Natural killer cell (primary cell): ENCODE measurements around the gene SHB. TPM values are rescaled to one million over a fixed set of nuclear protein-coding genes. Genes with fewer than 3 reads are reported as not detected.

Experiments used
- ATAC-seq, 3 donors: fragments of 150-1000 bp in 2 of 3; fragments of 200-7000 bp in 1 of 3; cut with Tn5 transposase; 1 replicate in 1 of 3; 2 replicates in 2 of 3; pipeline ENCODE4 v1.10.0; 2021; ENCODE audit warnings: mild to moderate bottlenecking in 2 of 3, moderate library complexity in 2 of 3
- DNase-seq, 2 donors: peaks; one replicate each; pipeline versions ENCODE4 v3.0.0 to v3.0.0-alpha.2; 2013 to 2021; ENCODE audit warnings: mixed read lengths in 1 of 2
- H3K27ac ChIP-seq: one replicate; pipeline ENCODE4 v1.5.1; 2013; ENCODE audit warnings: mild to moderate bottlenecking, low read length
- H3K27me3 ChIP-seq: one replicate; pipeline ENCODE4 v1.6.1; 2013; ENCODE audit warnings: low read length; ENCODE audit not compliant: control insufficient read depth, insufficient read depth
- H3K36me3 ChIP-seq: one replicate; pipeline ENCODE4 v1.6.1; 2013; ENCODE audit warnings: low read length; ENCODE audit not compliant: control insufficient read depth, insufficient read depth
- H3K4me1 ChIP-seq: one replicate; pipeline ENCODE4 v1.6.1; 2013; ENCODE audit warnings: low read length; ENCODE audit not compliant: control insufficient read depth, insufficient read depth
- H3K4me3 ChIP-seq: one replicate; pipeline ENCODE4 v1.5.1; 2013; ENCODE audit warnings: low read length
- H3K9me3 ChIP-seq: one replicate; pipeline ENCODE4 v1.6.1; 2013; ENCODE audit warnings: low read length; ENCODE audit not compliant: control insufficient read depth, insufficient read depth
- H3K27ac Mint-ChIP-seq, 2 donors: one replicate each; pipeline ENCODE4 v1.8.0; 2022; ENCODE audit warnings: mild to moderate bottlenecking in 2 of 2, mixed read lengths in 2 of 2, moderate library complexity in 1 of 2
- H3K27me3 Mint-ChIP-seq, 2 donors: one replicate each; pipeline ENCODE4 v1.8.0; 2022; ENCODE audit warnings: low read depth in 2 of 2, mixed read lengths in 2 of 2
- H3K36me3 Mint-ChIP-seq: one replicate; pipeline ENCODE4 v1.8.0; 2022; ENCODE audit warnings: mixed read lengths
- H3K4me1 Mint-ChIP-seq, 2 donors: one replicate each; pipeline ENCODE4 v1.8.0; 2022; ENCODE audit warnings: mixed read lengths in 2 of 2
- H3K4me3 Mint-ChIP-seq: one replicate; pipeline ENCODE4 v1.8.0; 2022; ENCODE audit warnings: mild to moderate bottlenecking, moderate library complexity, mixed read lengths
- H3K9me3 Mint-ChIP-seq, 2 donors: one replicate each; pipeline ENCODE4 v1.8.0; 2022; ENCODE audit warnings: mixed read lengths in 2 of 2
- CTCF ChIP-seq: fragments of 200-600 bp; IDR thresholded peaks from one replicate; pipeline ENCODE4 v1.8.0; 2022; ENCODE audit warnings: antibody characterized with exemption
- WGBS: methylation state at CpG from one replicate; pipeline ENCODE4 v1.1.7; 2013; ENCODE audit warnings: missing lambda C conversion rate; ENCODE audit not compliant: insufficient coverage; 5-methylcytosine and 5-hydroxymethylcytosine counted together
- intact Hi-C: fragments of 100-400 bp; cut with micrococcal nuclease; formaldehyde crosslinking; loops from one replicate; pipeline ENCODE4 v1.14.2; 2022
- total RNA-seq, 4 donors: library from RNA; stranded (reverse); fragments of 120-200 nt in 1 of 4; gene quantifications; one replicate each; pipeline versions ENCODE4 v1.2.3 to v1.2.4, GENCODE V29; 2013 to 2022

The SHB gene
- total RNA-seq, 3 donors from 2014 or later (not counting 1 experiment from before 2014, with no cell fraction given), result 2.7 to 7.1 (median 2.9) TPM

GRCh38 chr9:37905776-37906175 lies 163.3 kb downstream of the SHB start:
- Mint-ChIP-seq H3K4me1 (peaks cover 17 to 30% of the 10 kb centered on the region in 2 donors), H3K27ac (no peak overlapping the region), H3K27me3 (no peaks in the 10 kb centered on the region), H3K9me3 (no peaks in the 10 kb centered on the region), H3K36me3 (no peaks in the 10 kb centered on the region), H3K4me3 (peak overlapping the region; percentile 38)
- Histone ChIP-seq H3K27me3 (no peaks in the 10 kb centered on the region), H3K27ac (no peak overlapping the region), H3K36me3 (no peaks in the 10 kb centered on the region), H3K4me1 (peaks cover 17% of the 10 kb centered on the region), H3K9me3 (no peaks in the 10 kb centered on the region), H3K4me3 (no peak overlapping the region)
- TF ChIP-seq CTCF, result no peak
- no peak for DNase-seq
- WGBS, result 97% methylated on average over 4 of the region's 4 CpGs
- no peak for ATAC-seq
- intact Hi-C loops, result loop anchor here (2.0 kb wide), 1 partner anchor 457 kb away; no protein-coding TSS in a partner anchor

GRCh38 chr9:37905131-37905505 lies 163.9 kb downstream of the SHB start:
- H3K36me3 Mint-ChIP-seq, result no peaks in the 10 kb centered on the region
- H3K9me3 Mint-ChIP-seq, result no peaks in the 10 kb centered on the region
- H3K4me3 Mint-ChIP-seq, result peak overlapping the region; percentile 42
- H3K36me3 ChIP-seq, result no peaks in the 10 kb centered on the region
- WGBS, result 93% methylated on average over 10 of the region's 10 CpGs
- no peak for DNase-seq
- TF ChIP-seq CTCF, result no peak
- ATAC-seq, result no peak
- no peak overlapping the region for H3K27ac ChIP-seq
- H3K4me1 Mint-ChIP-seq, result peaks cover 17 to 33% of the 10 kb centered on the region in 2 donors
- no peak overlapping the region for H3K4me3 ChIP-seq
- no peaks in the 10 kb centered on the region for H3K27me3 Mint-ChIP-seq
- no peaks in the 10 kb centered on the region for H3K27me3 ChIP-seq
- H3K27ac Mint-ChIP-seq, result peak overlapping the region in 1 of 2 donors; percentile 94
- intact Hi-C loops, result loop anchor here (2.0 kb wide), 1 partner anchor 458 kb away; no protein-coding TSS in a partner anchor
- no peaks in the 10 kb centered on the region for H3K9me3 ChIP-seq
- peaks cover 17% of the 10 kb centered on the region for H3K4me1 ChIP-seq

GRCh38 chr9:37904445-37905130 lies 164.4 kb downstream of the SHB start:
- H3K9me3 ChIP-seq, result no peaks in the 10 kb centered on the region
- H3K27ac ChIP-seq, result peak overlapping the region; percentile 78
- Mint-ChIP-seq H3K36me3 (no peaks in the 10 kb centered on the region), H3K27me3 (no peaks in the 10 kb centered on the region), H3K27ac (peak overlapping the region; percentile 86 to 94), H3K9me3 (no peaks in the 10 kb centered on the region), H3K4me3 (peak overlapping the region; percentile 94), H3K4me1 (peaks cover 17 to 33% of the 10 kb centered on the region in 2 donors)
- TF ChIP-seq CTCF, result no peak
- H3K36me3 ChIP-seq, result no peaks in the 10 kb centered on the region
- peaks cover 17% of the 10 kb centered on the region for H3K4me1 ChIP-seq
- no peaks in the 10 kb centered on the region for H3K27me3 ChIP-seq
- 51% methylated on average over 36 of the region's 36 CpGs for WGBS
- no peak for DNase-seq
- peak overlapping the region; percentile 58 for H3K4me3 ChIP-seq
- intact Hi-C loops, result loop anchor here (2.0 kb wide), 1 partner anchor 458 kb away; no protein-coding TSS in a partner anchor
- peak in 1 of 3 donors; percentile 1 for ATAC-seq
